ENCODE data around the gene USP43. TPM values are rescaled to one million over a fixed set of nuclear protein-coding genes. Genes with fewer than 3 reads are reported as not detected.
"Not testable (repeated sequence)": the region's sequence is repeated elsewhere in the genome, so short reads cannot be mapped to it uniquely, and the experiment has no call there.

USP43 gene
- total and polyA plus RNA-seq, 10 of the 15 experiments (the other 5 are each of a cell fraction or from before 2014, with no cell fraction given), result 0.94 TPM; not detected in 9

DNA sequence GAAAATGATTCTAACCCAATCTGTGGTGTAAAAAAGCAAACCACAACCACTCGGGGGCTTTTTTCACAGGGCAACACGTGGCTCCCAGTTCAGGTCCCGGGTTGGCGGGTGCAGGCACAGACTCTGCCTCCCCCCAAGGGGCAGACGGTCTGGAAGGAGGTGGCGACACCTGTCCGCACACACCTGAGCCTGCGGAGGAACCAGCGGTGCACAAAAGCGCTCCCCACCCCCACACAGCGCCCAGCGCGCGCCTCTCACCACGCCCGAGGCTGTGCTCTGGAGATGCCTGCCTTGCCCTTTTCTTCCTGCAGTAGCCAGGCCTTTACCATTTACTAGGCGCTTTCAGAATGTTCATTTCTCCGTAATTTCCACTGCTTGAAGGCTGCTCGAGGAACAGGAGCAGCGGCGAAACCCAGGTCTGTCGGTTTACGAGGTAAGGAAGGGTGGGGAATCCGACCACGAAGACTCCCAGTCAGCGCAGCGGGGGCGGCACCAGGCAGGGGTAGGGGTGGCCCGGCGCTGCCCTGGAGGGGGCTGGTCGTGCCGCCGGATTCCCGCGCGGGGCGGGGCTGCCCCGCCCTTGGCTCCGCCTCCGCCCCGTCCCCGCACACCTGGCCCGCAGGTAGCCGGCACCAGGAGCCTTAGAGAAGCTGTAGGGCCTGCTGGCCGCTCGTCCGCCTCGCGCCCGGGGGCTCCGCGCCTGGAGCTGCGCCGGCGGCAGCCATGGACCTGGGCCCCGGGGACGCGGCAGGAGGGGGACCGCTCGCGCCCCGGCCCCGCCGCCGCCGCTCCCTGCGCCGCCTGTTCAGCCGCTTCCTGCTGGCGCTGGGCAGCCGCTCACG is at the start of gene USP43 (continued):
- TF ChIP-seq ESRRA (IDR thresholded peaks at IDR 0.05; ENCODE audit: low read length) (no peak), KLF5 (IDR thresholded peaks at IDR 0.05; ENCODE audit: partially characterized antibody) (no peak), HDGF (IDR thresholded peaks at IDR 0.05) (no peak), ZBED1 (IDR thresholded peaks at IDR 0.05; ENCODE audit: borderline replicate concordance) (no peak), NBN (IDR thresholded peaks at IDR 0.05) (no peak), NFXL1 (IDR thresholded peaks at IDR 0.05; ENCODE audit: borderline replicate concordance) (no peak), MLLT1 (IDR thresholded peaks at IDR 0.05) (no peak), MXI1 (IDR thresholded peaks at IDR 0.05; ENCODE audit: low read depth, low read length) (no peak), STAT3 (IDR thresholded peaks at IDR 0.05; ENCODE audit: low read depth, low read length) (no peak), MAX (IDR thresholded peaks at IDR 0.05; ENCODE audit: low read depth, low read length) (no peak)

GRCh38 chr17:9597638-9598037 is 47.7 kb upstream of the USP43 start:
- CTCF ChIA-PET; BruUV-seq (replicated peaks); H3K79me2 ChIP-seq (ENCODE audit: control insufficient read depth, insufficient read depth, low read length); H3K4me1 ChIP-seq (ENCODE audit: control insufficient read depth, insufficient read depth, low read length); ATAC-seq; H3K4me3 ChIP-seq; DNase-seq (ENCODE audit: low read depth, low spot score); POLR2A ChIA-PET; intact Hi-C loops (cut with micrococcal nuclease; ENCODE audit: unreplicated experiment); H3K4me2 ChIP-seq (ENCODE audit: control insufficient read depth, insufficient read depth); H4K20me1 ChIP-seq (ENCODE audit: control insufficient read depth, insufficient read depth); H3K9ac ChIP-seq (ENCODE audit: control insufficient read depth, insufficient read depth, low read length); RAD21 ChIA-PET (ENCODE audit: unreplicated experiment); H2AFZ ChIP-seq (ENCODE audit: control insufficient read depth, low read depth, low read length); in situ Hi-C loops (cut with MboI); FAIRE-seq; SMC1A ChIA-PET (ENCODE audit: uncharacterized antibody, unreplicated experiment); H3K27ac ChIP-seq (ENCODE audit: control insufficient read depth, insufficient read depth); H3K36me3 ChIP-seq (ENCODE audit: control insufficient read depth in 2 of 2, insufficient read depth in 2 of 2, low read length in 1 of 2); H3K9me3 ChIP-seq (replicated peaks; ENCODE audit: control insufficient read depth, insufficient read depth, low read length); H3K27me3 ChIP-seq (replicated peaks in 1 of 2; ENCODE audit: control insufficient read depth in 2 of 2, insufficient read depth in 2 of 2, low read length in 1 of 2): not testable (repeated sequence)
- 52% methylated on average over 5 of the region's 5 CpGs for WGBS (ENCODE audit: insufficient coverage, insufficient replicate concordance, low lambda C conversion rate, missing lambda C conversion rate)
